Measurements from ENCODE around the gene ABI1. TPM values are rescaled to one million over a fixed set of nuclear protein-coding genes. Genes with fewer than 3 reads are reported as not detected.

The ABI1 gene
- total RNA-seq, 1 experiment from 2014 or later = 36.9 TPM

GRCh38 chr10:26801274-26801673, 59.5 kb downstream of the ABI1 start:
- DNase-seq = no peak
- Histone ChIP-seq H3K9ac (ENCODE audit: extremely low read depth, insufficient read length, low read length) (no peak overlapping the region), H2BK15ac (ENCODE audit: low read depth, low read length) (no peak overlapping the region), H3K4me2 (ENCODE audit: insufficient read depth, insufficient read length, low read length) (no peak overlapping the region), H3K27me3 (ENCODE audit: insufficient read depth, low read length) (no peaks in the 10 kb centered on the region), H3K56ac (ENCODE audit: insufficient read length, low read depth, low read length) (no peak overlapping the region), H3K14ac (ENCODE audit: insufficient read depth, low read length) (no peak overlapping the region), H2AFZ (ENCODE audit: low read length) (no peak overlapping the region), H3K18ac (ENCODE audit: insufficient read length, low read depth, low read length) (no peak overlapping the region), H3K9me3 (ENCODE audit: control insufficient read depth, low read depth, low read length) (no peaks in the 10 kb centered on the region), H3K27ac (ENCODE audit: insufficient read length, low read depth, low read length) (no peak overlapping the region), H3K4ac (ENCODE audit: low read depth, low read length) (no peak overlapping the region), H2BK20ac (ENCODE audit: low read depth, low read length, poor library complexity, severe bottlenecking) (no peak overlapping the region), H3K79me1 (ENCODE audit: insufficient read depth, low read depth, low read length, poor library complexity, severe bottlenecking) (no peaks in the 10 kb centered on the region), H3T11ph (ENCODE audit: low read length) (no peak overlapping the region), H2BK12ac (ENCODE audit: insufficient read length, low read depth, low read length) (no peak overlapping the region), H2BK120ac (ENCODE audit: low read depth, low read length, poor library complexity, severe bottlenecking) (no peak overlapping the region), H3K79me2 (ENCODE audit: insufficient read depth, low read length) (peaks cover 2% of the 10 kb centered on the region; the same call in 1 of the 2 replicates), H4K91ac (ENCODE audit: insufficient read length, low read depth, low read length) (no peak overlapping the region), H3K23me2 (ENCODE audit: insufficient read length, low read depth, low read length, poor library complexity, severe bottlenecking) (no peaks in the 10 kb centered on the region), H2BK5ac (ENCODE audit: insufficient read length, low read length) (no peak overlapping the region), H4K20me1 (ENCODE audit: control insufficient read depth, insufficient read depth, insufficient read length) (no peaks in the 10 kb centered on the region), H4K5ac (ENCODE audit: insufficient read length, low read depth, low read length) (no peak overlapping the region), H3K4me1 (ENCODE audit: insufficient read depth, low read length) (peaks cover 5% of the 10 kb centered on the region; the same call in 1 of the 2 replicates), H4K8ac (replicated peaks; ENCODE audit: insufficient read length, low read depth, low read length) (no peak overlapping the region), H2AK5ac (ENCODE audit: insufficient read length, low read length) (no peak overlapping the region), H3K23ac (ENCODE audit: insufficient read length, low read depth, low read length) (no peak overlapping the region)
- TF ChIP-seq CTCF (conservative IDR thresholded peaks at IDR 0.05) = no peak
- peaks cover 38 to 39% of the 10 kb centered on the region in 2 experiments for H3K4me1 Mint-ChIP-seq
- H3K27me3 Mint-ChIP-seq (ENCODE audit: low read depth) = no peaks in the 10 kb centered on the region
- WGBS (ENCODE audit: extremely low coverage, insufficient read length, low lambda C conversion rate) = no CpG with 5 or more reads among the region's 8 CpGs
- 0 out of 7 replicates have a peak overlapping the region, but pooled peaks of 1 of the 3 experiments have one; percentile 22 for H3K27ac Mint-ChIP-seq
- peaks cover 0 to 13% (median 10%) of the 10 kb centered on the region in 3 experiments; a peak in 3 of 7 replicates for H3K36me3 Mint-ChIP-seq (ENCODE audit: insufficient read depth in 1 of 3, low read depth in 3 of 3)
- no peak overlapping the region for H3K4me3 Mint-ChIP-seq
- peaks cover 0 to 8% of the 10 kb centered on the region in 2 experiments; a peak in 4 of 5 replicates for H3K9me3 Mint-ChIP-seq

Measured in H9 (cell line).